Endothelial cell of umbilical vein (primary cell): ENCODE measurements around the gene PROX1. TPM values are rescaled to one million over a fixed set of nuclear protein-coding genes. Genes with fewer than 3 reads are reported as not detected.

ENCODE experiments used
- BruUV-seq: library from RNA; stranded (reverse); fragments of 400-500 nt; replicated peaks from 2 replicates; lab custom pipeline; 2021; lab: Mats Ljungman, UMichigan
- CTCF ChIA-PET: fragments of 300-600, 350-600 bp; sonication (Branson Sonifier 250); formaldehyde crosslinking; loops from one replicate; lab custom pipeline; 2021; ENCODE audit warnings: antibody characterized with exemption, inconsistent platforms; lab: Charles Lee
- POLR2A ChIA-PET: fragments of 300-600, 350-600 bp; sonication (Branson Sonifier 250); formaldehyde crosslinking; loops from one replicate; lab custom pipeline; 2021; ENCODE audit warnings: antibody characterized with exemption, inconsistent platforms; lab: Charles Lee
- DNase-seq: peaks from one replicate; pipeline ENCODE4 v3.0.0-alpha.2; 2011; ENCODE audit warnings: low read depth, low spot score
- FAIRE-seq: peaks from 2 replicates; lab custom pipeline; 2011; peaks lifted over from hg19 to GRCh38; lab: Jason Lieb, UNC
- H2AFZ ChIP-seq: 2 replicates; pipeline ENCODE4 v1.6.0; 2012; ENCODE audit warnings: low read depth, low read length, control low read depth, inconsistent platforms
- H3K27ac ChIP-seq: 2 replicates; pipeline ENCODE4 v1.5.1; 2011; ENCODE audit warnings: low read depth, mild to moderate bottlenecking, control low read depth, low read length, moderate library complexity; ENCODE audit not compliant: insufficient read depth
- H3K27me3 ChIP-seq, 2 experiments: 2 replicates each; pipeline versions ENCODE4 v1.6.0 to v1.6.1; 2011; ENCODE audit warnings: low read length in 2 of 2, mixed read lengths in 1 of 2; ENCODE audit not compliant: control insufficient read depth in 2 of 2, insufficient read depth in 2 of 2
- H3K36me3 ChIP-seq, 2 experiments: 2 replicates in 1 of 2; 3 replicates in 1 of 2; pipeline ENCODE4 v1.5.1; 2011; ENCODE audit warnings: low read length in 2 of 2, mild to moderate bottlenecking in 1 of 2, moderate library complexity in 1 of 2; ENCODE audit not compliant: control insufficient read depth in 2 of 2, insufficient read depth in 2 of 2; ENCODE audit errors: extremely low read depth in 1 of 2
- H3K4me1 ChIP-seq: 3 replicates; pipeline ENCODE4 v1.5.1; 2011; ENCODE audit warnings: mild to moderate bottlenecking, low read length; ENCODE audit not compliant: control insufficient read depth, insufficient read depth; ENCODE audit errors: extremely low read depth
- H3K4me2 ChIP-seq: 2 replicates; pipeline ENCODE4 v1.6.1; 2011; ENCODE audit warnings: low read length, control low read depth, mixed read lengths; ENCODE audit not compliant: insufficient read depth
- H3K4me3 ChIP-seq, 3 experiments: fragments of 200-600 bp in 1 of 3; sonication (generic), shearing (Covaris generic) in 1 of 3; replicated peaks in 1 of 3; 2 replicates each; pipeline ENCODE4 v1.5.1; 2011 to 2016; ENCODE audit warnings: control low read depth in 3 of 3, low read length in 3 of 3, mild to moderate bottlenecking in 2 of 3, inconsistent platforms in 1 of 3, low read depth in 1 of 3, moderate library complexity in 1 of 3; ENCODE audit not compliant: insufficient read depth in 1 of 3
- H3K79me2 ChIP-seq: 2 replicates; pipeline ENCODE4 v1.6.0; 2012; ENCODE audit warnings: low read length, inconsistent platforms; ENCODE audit not compliant: control insufficient read depth, insufficient read depth
- H3K9ac ChIP-seq: replicated peaks from 2 replicates; pipeline ENCODE3; 2011; ENCODE audit warnings: low read length, control low read depth; ENCODE audit not compliant: insufficient read depth; ENCODE audit errors: extremely low read depth
- H3K9me1 ChIP-seq: replicated peaks from 3 replicates; pipeline ENCODE4 v1.6.0; 2011; ENCODE audit warnings: mild to moderate bottlenecking, low read length; ENCODE audit not compliant: control insufficient read depth, insufficient read depth; ENCODE audit errors: extremely low read depth
- H3K9me3 ChIP-seq: replicated peaks from 2 replicates; pipeline ENCODE4 v1.5.1; 2012; ENCODE audit warnings: low read length, inconsistent platforms; ENCODE audit not compliant: control insufficient read depth, insufficient read depth
- H4K20me1 ChIP-seq: replicated peaks from 2 replicates; pipeline ENCODE3; 2011; ENCODE audit warnings: mild to moderate bottlenecking, low read length; ENCODE audit not compliant: control insufficient read depth, insufficient read depth; ENCODE audit errors: extremely low read depth
- EZH2 ChIP-seq: IDR thresholded peaks from 2 replicates; pipeline ENCODE4 v1.6.1; 2012; ENCODE audit warnings: borderline replicate concordance, low read depth, mild to moderate bottlenecking, moderate library complexity, low read length, inconsistent platforms; ENCODE audit not compliant: severe bottlenecking
- FOS ChIP-seq: IDR thresholded peaks from 2 replicates; pipeline ENCODE4 v1.6.1; 2011; ENCODE audit warnings: mild to moderate bottlenecking, low read length, moderate library complexity, borderline replicate concordance; ENCODE audit not compliant: insufficient read depth
- GATA2 ChIP-seq: IDR thresholded peaks from 2 replicates; pipeline ENCODE4 v1.7.0; 2011; ENCODE audit warnings: low read depth, mild to moderate bottlenecking, moderate library complexity, mixed read lengths, low read length; ENCODE audit not compliant: insufficient read length, insufficient read depth
- JUN ChIP-seq: IDR thresholded peaks from 2 replicates; pipeline ENCODE4 v1.6.1; 2011; ENCODE audit warnings: borderline replicate concordance, low read depth; ENCODE audit not compliant: insufficient read length, insufficient read depth
- MYC ChIP-seq: IDR thresholded peaks from one replicate; pipeline ENCODE4 v1.6.1; 2011; ENCODE audit warnings: mild to moderate bottlenecking, low read depth, low read length
- POLR2A ChIP-seq: IDR thresholded peaks from 2 replicates; pipeline ENCODE4 v1.6.1; 2012; ENCODE audit warnings: low read depth, mild to moderate bottlenecking, control low read depth, low read length
- POLR2AphosphoS5 ChIP-seq: IDR thresholded peaks from 2 replicates; pipeline ENCODE4 v1.6.1; 2012; ENCODE audit warnings: low read depth, mild to moderate bottlenecking, control low read depth, low read length, moderate library complexity; ENCODE audit not compliant: insufficient read depth
- dilution Hi-C: fragments of 300-500 bp; cut with MboI; formaldehyde crosslinking; loops from one replicate; pipeline ENCODE4 v1.15.0; 2019; ENCODE audit warnings: low sequenced_read_pairs; ENCODE audit not compliant: extremely low pct_ligation_motif_present
- intact Hi-C: fragments of 100-400 bp; cut with micrococcal nuclease; formaldehyde crosslinking; loops from one replicate; pipeline ENCODE4 v1.10.0; 2022
- polyA plus RNA-seq, 4 experiments: library from polyadenylated mRNA; depleted of rRNA in 3 of 4; stranded (reverse) in 3 of 4; unstranded in 1 of 4; fragments of >200 nt; gene quantifications; 2 replicates each; pipeline versions ENCODE4 v1.2.1 to v1.2.3, GENCODE V29; 2011 to 2012; ENCODE audit warnings: missing spikeins in 1 of 4
- total RNA-seq: library from RNA; stranded (reverse); gene quantifications from 2 replicates; pipeline ENCODE4 v1.2.3, GENCODE V29; 2021
- TF ChIP-seq, protein P1 (sequence below), 2 donors: IDR thresholded peaks; 1 replicate in 1 of 2; 2 replicates in 1 of 2; pipeline ENCODE4 v1.5.1; 2011; ENCODE audit warnings: low read length in 2 of 2, mild to moderate bottlenecking in 2 of 2, moderate library complexity in 2 of 2, control low read depth in 1 of 2, inconsistent platforms in 1 of 2, low read depth in 1 of 2; ENCODE audit not compliant: insufficient read depth in 1 of 2; ENCODE audit errors: extremely low read depth in 1 of 2
- TF ChIP-seq, protein P2 (sequence below): IDR thresholded peaks from 2 replicates; pipeline ENCODE4 v1.6.1; 2011; ENCODE audit not compliant: insufficient read depth, insufficient read length

PROX1 gene
- total and polyA plus RNA-seq, 2 donors (not counting 3 experiments of a cell fraction or from before 2014, with no cell fraction given), result 2.2 to 4.0 TPM

DNA sequence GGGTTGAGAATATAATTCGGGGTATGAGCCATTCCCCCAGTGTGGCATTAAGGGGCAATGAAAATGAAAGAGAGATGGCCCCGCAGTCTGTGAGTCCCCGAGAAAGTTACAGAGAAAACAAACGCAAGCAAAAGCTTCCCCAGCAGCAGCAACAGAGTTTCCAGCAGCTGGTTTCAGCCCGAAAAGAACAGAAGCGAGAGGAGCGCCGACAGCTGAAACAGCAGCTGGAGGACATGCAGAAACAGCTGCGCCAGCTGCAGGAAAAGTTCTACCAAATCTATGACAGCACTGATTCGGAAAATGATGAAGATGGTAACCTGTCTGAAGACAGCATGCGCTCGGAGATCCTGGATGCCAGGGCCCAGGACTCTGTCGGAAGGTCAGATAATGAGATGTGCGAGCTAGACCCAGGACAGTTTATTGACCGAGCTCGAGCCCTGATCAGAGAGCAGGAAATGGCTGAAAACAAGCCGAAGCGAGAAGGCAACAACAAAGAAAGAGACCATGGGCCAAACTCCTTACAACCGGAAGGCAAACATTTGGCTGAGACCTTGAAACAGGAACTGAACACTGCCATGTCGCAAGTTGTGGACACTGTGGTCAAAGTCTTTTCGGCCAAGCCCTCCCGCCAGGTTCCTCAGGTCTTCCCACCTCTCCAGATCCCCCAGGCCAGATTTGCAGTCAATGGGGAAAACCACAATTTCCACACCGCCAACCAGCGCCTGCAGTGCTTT is 9.4 kb downstream of the PROX1 start:
- no peaks in the 10 kb centered on the region for H3K9me3 ChIP-seq
- no peaks in the 10 kb centered on the region for H3K79me2 ChIP-seq
- ChIA-PET CTCF (no interaction called here), POLR2A (no interaction called here)
- peaks cover 0 to 2% of the 10 kb centered on the region in 2 experiments for H3K36me3 ChIP-seq
- H3K27me3 ChIP-seq, result no peaks in the 10 kb centered on the region
- no peak overlapping the region for H2AFZ ChIP-seq
- no TSS peak for BruUV-seq
- no peak overlapping the region for H3K4me2 ChIP-seq
- H3K4me1 ChIP-seq, result peaks cover 2% of the 10 kb centered on the region
- DNase-seq (no peak), FAIRE-seq (no peak)
- no peaks in the 10 kb centered on the region for H4K20me1 ChIP-seq
- no peak overlapping the region for H3K27ac ChIP-seq
- no peaks in the 10 kb centered on the region for H3K9me1 ChIP-seq
- dilution Hi-C loops, result no loop called here
- intact Hi-C loops, result no loop called here
- TF ChIP-seq, protein P1, sequence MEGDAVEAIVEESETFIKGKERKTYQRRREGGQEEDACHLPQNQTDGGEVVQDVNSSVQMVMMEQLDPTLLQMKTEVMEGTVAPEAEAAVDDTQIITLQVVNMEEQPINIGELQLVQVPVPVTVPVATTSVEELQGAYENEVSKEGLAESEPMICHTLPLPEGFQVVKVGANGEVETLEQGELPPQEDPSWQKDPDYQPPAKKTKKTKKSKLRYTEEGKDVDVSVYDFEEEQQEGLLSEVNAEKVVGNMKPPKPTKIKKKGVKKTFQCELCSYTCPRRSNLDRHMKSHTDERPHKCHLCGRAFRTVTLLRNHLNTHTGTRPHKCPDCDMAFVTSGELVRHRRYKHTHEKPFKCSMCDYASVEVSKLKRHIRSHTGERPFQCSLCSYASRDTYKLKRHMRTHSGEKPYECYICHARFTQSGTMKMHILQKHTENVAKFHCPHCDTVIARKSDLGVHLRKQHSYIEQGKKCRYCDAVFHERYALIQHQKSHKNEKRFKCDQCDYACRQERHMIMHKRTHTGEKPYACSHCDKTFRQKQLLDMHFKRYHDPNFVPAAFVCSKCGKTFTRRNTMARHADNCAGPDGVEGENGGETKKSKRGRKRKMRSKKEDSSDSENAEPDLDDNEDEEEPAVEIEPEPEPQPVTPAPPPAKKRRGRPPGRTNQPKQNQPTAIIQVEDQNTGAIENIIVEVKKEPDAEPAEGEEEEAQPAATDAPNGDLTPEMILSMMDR (IDR thresholded peaks at IDR 0.05; ENCODE audit: extremely low read depth in 1 of 2, insufficient read depth in 1 of 2, low read depth in 1 of 2, low read length in 2 of 2), result no peak
- TF ChIP-seq FOS (no peak), GATA2 (no peak), JUN (no peak), POLR2AphosphoS5 (no peak), EZH2 (no peak), POLR2A (no peak), MYC (no peak)
- TF ChIP-seq, protein P2, sequence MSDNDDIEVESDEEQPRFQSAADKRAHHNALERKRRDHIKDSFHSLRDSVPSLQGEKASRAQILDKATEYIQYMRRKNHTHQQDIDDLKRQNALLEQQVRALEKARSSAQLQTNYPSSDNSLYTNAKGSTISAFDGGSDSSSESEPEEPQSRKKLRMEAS, result no peak
- no peak overlapping the region for H3K9ac ChIP-seq
- no peak overlapping the region for H3K4me3 ChIP-seq
